HG02610 (cell line): Measurements from ENCODE around the gene DIP2A.

ENCODE experiments used
- ATAC-seq: cut with Tn5 transposase; IDR thresholded peaks from one replicate; pipeline ENCODE4 v1.9.1; 2021; ENCODE audit warnings: mild to moderate bottlenecking, moderate library complexity; ENCODE audit not compliant: unreplicated experiment

DIP2A gene

GRCh38 chr21:46458315-46459023 is at the start of gene DIP2A:
Gene DIP2A (plus strand): TSS chr21:46458891. CDS start chr21:46459132, 241 bp downstream.
- ATAC-seq = peak; percentile 96

- ATAC-seq = no peak
Measured at GRCh38 chr21:46409641-46410406, 48.9 kb upstream of the DIP2A start.

- ATAC-seq = no peak
Measured at GRCh38 chr21:46410516-46410915, 48.2 kb upstream of the DIP2A start.

- no peak for ATAC-seq
Measured at GRCh38 chr21:46411236-46411635, 47.5 kb upstream of the DIP2A start.

- no peak for ATAC-seq
Measured at GRCh38 chr21:46411691-46412090, 47.0 kb upstream of the DIP2A start.

GRCh38 chr21:46412521-46413364 is 45.9 kb upstream of the DIP2A start:
- no peak for ATAC-seq

- ATAC-seq = no peak
Measured at GRCh38 chr21:46413365-46413696, 45.4 kb upstream of the DIP2A start.

- no peak for ATAC-seq
Measured at GRCh38 chr21:46414965-46415275, 43.8 kb upstream of the DIP2A start.

GRCh38 chr21:46416551-46416950 is 42.1 kb upstream of the DIP2A start:
- no peak for ATAC-seq

- ATAC-seq = no peak
Measured at GRCh38 chr21:46418265-46418946, 40.3 kb upstream of the DIP2A start.

- ATAC-seq = no peak
Measured at GRCh38 chr21:46420241-46421190, 38.2 kb upstream of the DIP2A start.

GRCh38 chr21:46421191-46421750 is 37.4 kb upstream of the DIP2A start:
- ATAC-seq = no peak

- ATAC-seq = no peak
Measured at GRCh38 chr21:46421756-46422555, 36.7 kb upstream of the DIP2A start.

GRCh38 chr21:46422636-46423241 is 36.0 kb upstream of the DIP2A start:
- ATAC-seq = no peak

GRCh38 chr21:46423546-46424038 is 35.1 kb upstream of the DIP2A start:
- no peak for ATAC-seq

GRCh38 chr21:46424039-46424591 is 34.6 kb upstream of the DIP2A start:
- no peak for ATAC-seq

GRCh38 chr21:46424621-46425020 is 34.1 kb upstream of the DIP2A start:
- ATAC-seq = no peak

GRCh38 chr21:46425041-46425440 is 33.6 kb upstream of the DIP2A start:
- no peak for ATAC-seq
